ENCODE data around the gene ARHGEF38.

GRCh38 chr4:105596684-105597083 is 44.3 kb downstream of the ARHGEF38 start:
- TF ChIP-seq CTCF (IDR thresholded peaks at IDR 0.05) (no peak), POLR2A (IDR thresholded peaks at IDR 0.05) (no peak)

Data from uterus (tissue), 2 donors.